Keratinocyte (primary cell): Measurements from ENCODE around the gene SNX13. TPM values are rescaled to one million over a fixed set of nuclear protein-coding genes. Genes with fewer than 3 reads are reported as not detected.

Source experiments
- DNase-seq: peaks from one replicate; pipeline ENCODE4 v3.0.0-alpha.2; 2011; ENCODE audit warnings: low read depth, missing footprints, low spot score
- FAIRE-seq: peaks from 2 replicates; lab custom pipeline; 2011; peaks lifted over from hg19 to GRCh38; lab: Jason Lieb, UNC
- H2AFZ ChIP-seq: 2 replicates; pipeline ENCODE4 v1.6.0; 2012; ENCODE audit warnings: low read length, control low read depth, inconsistent platforms; ENCODE audit not compliant: control insufficient read depth
- H3K27ac ChIP-seq: 2 replicates; pipeline ENCODE4 v1.5.1; 2011; ENCODE audit warnings: low read length; ENCODE audit not compliant: control insufficient read depth, insufficient read depth
- H3K27me3 ChIP-seq: 3 replicates; pipeline ENCODE4 v1.6.0; 2011; ENCODE audit warnings: low read length; ENCODE audit not compliant: control insufficient read depth, insufficient read depth; ENCODE audit errors: extremely low read depth
- H3K36me3 ChIP-seq, 2 experiments: 2 replicates in 1 of 2; 3 replicates in 1 of 2; pipeline ENCODE4 v1.5.1; 2011; ENCODE audit warnings: low read length in 2 of 2, mild to moderate bottlenecking in 1 of 2; ENCODE audit not compliant: control insufficient read depth in 2 of 2, insufficient read depth in 2 of 2; ENCODE audit errors: extremely low read depth in 1 of 2
- H3K4me1 ChIP-seq: 3 replicates; pipeline ENCODE4 v1.5.1; 2011; ENCODE audit warnings: low read length; ENCODE audit not compliant: control insufficient read depth, insufficient read depth; ENCODE audit errors: extremely low read depth
- H3K4me2 ChIP-seq: 3 replicates; pipeline ENCODE4 v1.6.0; 2011; ENCODE audit warnings: low read depth, low read length; ENCODE audit not compliant: control insufficient read depth, insufficient read depth; ENCODE audit errors: extremely low read depth
- H3K4me3 ChIP-seq, 3 experiments: fragments of 200-600 bp in 1 of 3; sonication (generic) in 1 of 3; 2 replicates in 2 of 3; 3 replicates in 1 of 3; pipeline ENCODE4 v1.5.1; 2011 to 2016; ENCODE audit warnings: low read length in 3 of 3, mild to moderate bottlenecking in 3 of 3, control low read depth in 2 of 3, inconsistent platforms in 1 of 3, low read depth in 1 of 3, mixed read lengths in 1 of 3, mixed run types in 1 of 3, moderate library complexity in 1 of 3; ENCODE audit not compliant: control insufficient read depth in 2 of 3, insufficient read depth in 2 of 3; ENCODE audit errors: extremely low read depth in 1 of 3
- H3K79me2 ChIP-seq: 2 replicates; pipeline ENCODE4 v1.6.0; 2012; ENCODE audit warnings: low read length; ENCODE audit not compliant: control insufficient read depth, insufficient read depth
- H3K9ac ChIP-seq: 3 replicates; pipeline ENCODE4 v1.6.0; 2011; ENCODE audit warnings: low read length; ENCODE audit not compliant: control insufficient read depth, insufficient read depth; ENCODE audit errors: extremely low read depth
- H3K9me1 ChIP-seq: 3 replicates; pipeline ENCODE4 v1.6.0; 2011; ENCODE audit warnings: low read length; ENCODE audit not compliant: control insufficient read depth, insufficient read depth; ENCODE audit errors: extremely low read depth
- H3K9me3 ChIP-seq: 2 replicates; pipeline ENCODE4 v1.5.1; 2012; ENCODE audit warnings: low read depth, low read length; ENCODE audit not compliant: control insufficient read depth
- H4K20me1 ChIP-seq: 3 replicates; pipeline ENCODE4 v1.6.0; 2011; ENCODE audit warnings: low read length; ENCODE audit not compliant: control insufficient read depth, insufficient read depth; ENCODE audit errors: extremely low read depth
- CTCF ChIP-seq, 3 experiments: IDR thresholded peaks in 1 of 3; conservative IDR thresholded peaks in 1 of 3; optimal IDR thresholded peaks in 1 of 3; 2 replicates in 2 of 3; 3 replicates in 1 of 3; pipeline versions ENCODE3 to v1.5.1; 2011; ENCODE audit warnings: low read length in 3 of 3, mild to moderate bottlenecking in 3 of 3, moderate library complexity in 2 of 3, control low read depth in 1 of 3, inconsistent platforms in 1 of 3; ENCODE audit not compliant: insufficient read depth in 2 of 3; ENCODE audit errors: extremely low read depth in 1 of 3
- EZH2 ChIP-seq: IDR thresholded peaks from one replicate; pipeline ENCODE4 v1.6.1; 2012; ENCODE audit warnings: inconsistent platforms, mild to moderate bottlenecking, low read length, moderate library complexity
- dilution Hi-C: fragments of 300-500 bp; cut with MboI; formaldehyde crosslinking; loops from one replicate; pipeline ENCODE4 v1.7.0; 2020; ENCODE audit warnings: low sequenced_read_pairs; ENCODE audit not compliant: extremely low pct_ligation_motif_present
- polyA plus RNA-seq, 5 experiments: library from polyadenylated mRNA; depleted of rRNA in 3 of 5; stranded (reverse) in 3 of 5; stranded (forward) in 1 of 5; unstranded in 1 of 5; fragments of >200 nt; gene quantifications; 1 replicate in 1 of 5; 2 replicates in 3 of 5; 3 replicates in 1 of 5; pipeline versions ENCODE4 v1.2.1 to v1.2.3, GENCODE V29; 2011 to 2012; ENCODE audit warnings: missing spikeins in 2 of 5, low read depth in 1 of 5, low replicate concordance in 1 of 5

Gene SNX13
- polyA plus RNA-seq, 1 donor (not counting 4 experiments of a cell fraction or from before 2014, with no cell fraction given): 22.6 TPM

GRCh38 chr7:17902599-17902998 is 37.7 kb downstream of the SNX13 start:
- dilution Hi-C loops: no loop called here
- H3K4me2 ChIP-seq: no peak overlapping the region
- H3K36me3 ChIP-seq: no peaks in the 10 kb centered on the region
- FAIRE-seq (no peak), DNase-seq (no peak)
- peaks cover 13% of the 10 kb centered on the region for H3K79me2 ChIP-seq
- no peak overlapping the region for H3K9ac ChIP-seq
- H2AFZ ChIP-seq: no peak overlapping the region
- no peak overlapping the region for H3K4me3 ChIP-seq
- no peaks in the 10 kb centered on the region for H4K20me1 ChIP-seq
- no peaks in the 10 kb centered on the region for H3K9me1 ChIP-seq
- H3K27ac ChIP-seq: no peak overlapping the region
- TF ChIP-seq CTCF (optimal IDR thresholded peaks at IDR 0.05 in 1 of 3, IDR thresholded peaks at IDR 0.05 in 1 of 3, conservative IDR thresholded peaks at IDR 0.05 in 1 of 3; ENCODE audit: extremely low read depth in 1 of 3, insufficient read depth in 2 of 3, low read length in 3 of 3): no peak
- TF ChIP-seq EZH2: no peak
- no peaks in the 10 kb centered on the region for H3K9me3 ChIP-seq
- H3K4me1 ChIP-seq: no peaks in the 10 kb centered on the region
- no peaks in the 10 kb centered on the region for H3K27me3 ChIP-seq

- no peaks in the 10 kb centered on the region for H3K36me3 ChIP-seq
- H3K27ac ChIP-seq: no peak overlapping the region
- DNase-seq (no peak), FAIRE-seq (no peak)
- H3K4me2 ChIP-seq: no peak overlapping the region
- TF ChIP-seq CTCF (optimal IDR thresholded peaks at IDR 0.05 in 1 of 3, IDR thresholded peaks at IDR 0.05 in 1 of 3, conservative IDR thresholded peaks at IDR 0.05 in 1 of 3; ENCODE audit: extremely low read depth in 1 of 3, insufficient read depth in 2 of 3, low read length in 3 of 3) (no peak), EZH2 (no peak)
- no peak overlapping the region for H3K9ac ChIP-seq
- no peaks in the 10 kb centered on the region for H3K9me1 ChIP-seq
- H3K27me3 ChIP-seq: no peaks in the 10 kb centered on the region
- dilution Hi-C loops: no loop called here
- no peak overlapping the region for H2AFZ ChIP-seq
- H3K4me3 ChIP-seq: no peak overlapping the region
- H3K9me3 ChIP-seq: no peaks in the 10 kb centered on the region
- no peaks in the 10 kb centered on the region for H4K20me1 ChIP-seq
- H3K4me1 ChIP-seq: no peaks in the 10 kb centered on the region
- H3K79me2 ChIP-seq: peaks cover 8% of the 10 kb centered on the region
Observed at GRCh38 chr7:17900464-17900863, 39.8 kb downstream of the SNX13 start.
